K562 treated with DMSO at 1 percent for 4 hours (cell line): ENCODE measurements around the gene NOMO2. TPM values are rescaled to one million over a fixed set of nuclear protein-coding genes. Genes with fewer than 3 reads are reported as not detected.

Experiments
- total RNA-seq: library from RNA; unstranded; fragments of 300-600 nt; gene quantifications from 2 replicates; pipeline ENCODE4 v1.2.3, GENCODE V29; 2022; ENCODE audit not compliant: insufficient read depth

Gene NOMO2
- total RNA-seq, result 88.8 and 109 TPM in 2 replicates

GRCh38 chr16:18561727-18562314, at the start of gene NOMO2:
TSS of gene NOMO2 (minus strand) at chr16:18562097. CDS start at chr16:18562040, 57 bp downstream.

Other genes starting within 250 kb of the NOMO2 start
- gene NPIPA8, start 225.4 kb downstream of the NOMO2 start, total RNA-seq, result 10.1 TPM in 2 replicates
- gene RPS15A, start 228.2 kb upstream of the NOMO2 start, total RNA-seq, result 5,627 and 6,248 TPM in 2 replicates
- gene ARL6IP1, start 239.5 kb upstream of the NOMO2 start, total RNA-seq, result 136 and 150 TPM in 2 replicates